Measurements from ENCODE around the gene TECPR2. TPM values are rescaled to one million over a fixed set of nuclear protein-coding genes. Genes with fewer than 3 reads are reported as not detected.
A peak's percentile ranks its signal among the peaks of the same experiment; 100 is the strongest.

TECPR2 gene
- total RNA-seq, 4 donors from 2014 or later: 14.1 to 43.1 (median 23.8) TPM

DNA sequence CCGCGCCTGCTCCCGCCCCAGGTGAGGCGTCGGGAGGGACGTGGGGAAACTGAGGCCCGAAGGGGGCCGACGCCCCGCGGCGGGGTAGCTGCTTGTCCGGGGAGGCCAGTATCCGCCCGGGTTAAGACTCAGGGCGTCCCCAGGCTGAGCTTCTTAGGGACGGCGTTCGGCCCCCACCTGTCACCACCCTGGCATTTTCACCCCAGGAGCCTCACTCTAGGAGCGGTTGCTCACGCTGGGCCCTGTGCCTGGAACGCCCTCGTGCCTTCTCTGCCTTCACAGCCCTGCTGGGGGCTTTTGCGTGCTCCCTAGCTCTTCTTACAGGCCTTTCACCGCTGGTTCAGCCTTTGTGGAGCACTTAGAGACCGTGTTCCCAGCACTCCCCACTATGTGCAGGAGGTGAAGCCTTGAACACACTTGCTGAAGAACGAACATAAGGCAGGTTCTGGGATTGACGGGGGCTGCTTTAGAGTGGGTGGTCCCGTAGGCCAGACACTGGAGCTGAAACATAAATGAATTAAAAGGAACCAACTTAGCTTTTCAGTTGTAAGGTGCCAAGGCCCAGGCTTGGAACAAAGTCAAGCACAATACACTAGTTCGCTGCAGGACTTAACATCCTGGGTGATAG lies 42.6 kb upstream of the TECPR2 start:
- no peaks in the 10 kb centered on the region for H3K9me3 ChIP-seq
- H3K4me1 ChIP-seq: no peaks in the 10 kb centered on the region
- TF ChIP-seq, protein P1, sequence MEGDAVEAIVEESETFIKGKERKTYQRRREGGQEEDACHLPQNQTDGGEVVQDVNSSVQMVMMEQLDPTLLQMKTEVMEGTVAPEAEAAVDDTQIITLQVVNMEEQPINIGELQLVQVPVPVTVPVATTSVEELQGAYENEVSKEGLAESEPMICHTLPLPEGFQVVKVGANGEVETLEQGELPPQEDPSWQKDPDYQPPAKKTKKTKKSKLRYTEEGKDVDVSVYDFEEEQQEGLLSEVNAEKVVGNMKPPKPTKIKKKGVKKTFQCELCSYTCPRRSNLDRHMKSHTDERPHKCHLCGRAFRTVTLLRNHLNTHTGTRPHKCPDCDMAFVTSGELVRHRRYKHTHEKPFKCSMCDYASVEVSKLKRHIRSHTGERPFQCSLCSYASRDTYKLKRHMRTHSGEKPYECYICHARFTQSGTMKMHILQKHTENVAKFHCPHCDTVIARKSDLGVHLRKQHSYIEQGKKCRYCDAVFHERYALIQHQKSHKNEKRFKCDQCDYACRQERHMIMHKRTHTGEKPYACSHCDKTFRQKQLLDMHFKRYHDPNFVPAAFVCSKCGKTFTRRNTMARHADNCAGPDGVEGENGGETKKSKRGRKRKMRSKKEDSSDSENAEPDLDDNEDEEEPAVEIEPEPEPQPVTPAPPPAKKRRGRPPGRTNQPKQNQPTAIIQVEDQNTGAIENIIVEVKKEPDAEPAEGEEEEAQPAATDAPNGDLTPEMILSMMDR (IDR thresholded peaks at IDR 0.05): no peak
- no peak for TF ChIP-seq POLR2A (IDR thresholded peaks at IDR 0.05)
- no peaks in the 10 kb centered on the region for H3K27me3 ChIP-seq
- peak overlapping the region; percentile 55 to 72 for H3K4me3 ChIP-seq
- intact Hi-C loops (cut with DNase I; ENCODE audit: low total_unique reads): no loop called here
- H3K27ac ChIP-seq: peak overlapping the region; percentile 96 to 98
- DNase-seq: peak; percentile 53 to 62
- no peaks in the 10 kb centered on the region for H3K36me3 ChIP-seq

DNA sequence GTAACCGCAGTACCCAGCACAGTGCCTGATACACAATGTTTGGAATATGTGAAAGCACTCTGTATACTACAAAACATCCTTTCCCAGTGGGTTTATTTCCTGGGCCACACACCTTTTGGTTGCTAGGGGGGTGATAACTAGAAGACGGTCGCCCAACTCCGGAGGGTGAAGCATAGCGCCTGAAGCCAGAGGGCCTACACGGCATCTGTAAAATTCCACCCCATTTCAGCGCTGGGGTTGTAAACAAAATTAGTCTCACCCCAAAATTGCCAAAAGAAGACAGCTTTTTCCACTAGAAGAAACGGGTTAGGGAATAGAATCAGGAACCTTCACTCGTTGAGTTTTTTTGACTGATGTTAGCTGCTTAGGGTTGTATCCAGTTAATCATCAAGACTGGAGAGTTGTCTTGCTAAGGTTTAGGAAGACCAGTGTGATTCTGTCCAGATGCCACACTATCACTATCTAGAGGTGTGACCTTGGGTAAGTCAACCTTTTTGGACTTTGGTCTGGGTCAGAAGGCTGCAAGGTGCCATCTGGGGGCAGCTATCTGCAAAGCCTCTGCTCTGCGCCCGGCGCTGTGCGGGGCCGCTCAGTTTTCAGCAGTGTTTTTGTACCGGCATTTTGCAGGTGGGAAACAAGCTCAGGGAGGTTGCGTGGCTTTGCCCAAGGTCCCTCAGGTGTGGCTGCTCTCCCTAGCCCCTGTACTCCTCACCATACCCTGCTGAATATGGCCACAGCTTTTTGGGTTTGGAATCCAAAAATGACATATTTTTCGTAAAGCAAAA lies 41.9 kb upstream of the TECPR2 start:
- Histone ChIP-seq H3K4me3 (peak overlapping the region in 1 of 2 donors; percentile 55), H3K27ac (peak overlapping the region; percentile 96 to 98), H3K4me1 (no peaks in the 10 kb centered on the region), H3K36me3 (no peaks in the 10 kb centered on the region), H3K9me3 (no peaks in the 10 kb centered on the region), H3K27me3 (no peaks in the 10 kb centered on the region)
- intact Hi-C loops (cut with DNase I; ENCODE audit: low total_unique reads): no loop called here
- TF ChIP-seq, protein P1 (IDR thresholded peaks at IDR 0.05): no peak
- TF ChIP-seq POLR2A (IDR thresholded peaks at IDR 0.05): no peak
- no peak for DNase-seq

DNA sequence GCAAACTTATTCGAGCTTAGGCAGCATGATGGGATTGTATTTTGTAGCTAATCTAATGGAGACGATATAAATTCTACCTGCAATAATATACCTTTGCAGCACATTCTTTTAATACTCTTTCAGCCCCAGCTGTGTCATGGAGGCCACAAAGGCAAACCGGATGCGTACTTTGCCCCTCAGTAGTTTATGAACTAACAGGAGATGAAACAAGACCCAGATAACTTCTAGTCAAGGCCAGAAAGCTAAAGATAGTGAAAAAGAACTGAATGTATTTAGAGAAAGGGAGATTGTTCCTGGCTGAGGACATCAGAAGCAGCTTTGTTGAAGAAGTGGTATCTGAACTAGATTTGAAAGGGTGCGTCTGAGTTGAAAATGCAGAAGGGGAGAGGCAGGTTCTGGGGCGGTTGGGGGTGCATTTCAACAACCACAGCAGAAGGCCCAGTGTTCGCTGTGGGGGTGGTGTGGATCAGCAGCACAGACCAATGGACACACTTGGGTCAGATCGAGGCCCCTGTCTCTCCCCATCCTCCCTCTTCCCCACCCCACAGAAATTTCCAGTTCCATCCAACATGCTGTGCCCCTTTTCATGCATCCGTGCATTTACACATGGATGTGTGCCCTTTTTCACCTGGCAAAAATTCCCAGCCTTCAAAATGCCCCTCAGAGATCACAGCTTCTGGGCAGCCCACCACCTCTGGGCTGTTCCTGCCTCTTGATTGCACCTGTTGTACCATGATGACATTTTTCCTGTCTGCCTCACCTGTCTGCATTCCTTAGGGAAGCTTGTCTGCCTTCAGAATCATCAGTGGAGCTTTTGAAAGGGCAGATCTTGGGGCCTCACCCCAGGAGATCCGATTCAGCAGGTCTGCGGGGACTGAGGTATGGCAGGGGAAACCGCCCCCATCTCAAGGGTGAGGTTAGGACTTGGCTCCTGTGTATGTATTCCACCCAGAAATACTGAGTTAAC lies 41.0 kb upstream of the TECPR2 start:
- no peak overlapping the region for H3K4me3 ChIP-seq
- no peaks in the 10 kb centered on the region for H3K4me1 ChIP-seq
- DNase-seq: no peak
- H3K27ac ChIP-seq: no peak overlapping the region
- TF ChIP-seq POLR2A (IDR thresholded peaks at IDR 0.05): no peak
- TF ChIP-seq, protein P1 (IDR thresholded peaks at IDR 0.05): no peak
- no peaks in the 10 kb centered on the region for H3K9me3 ChIP-seq
- no peaks in the 10 kb centered on the region for H3K27me3 ChIP-seq
- H3K36me3 ChIP-seq: no peaks in the 10 kb centered on the region
- intact Hi-C loops (cut with DNase I; ENCODE audit: low total_unique reads): no loop called here

DNA sequence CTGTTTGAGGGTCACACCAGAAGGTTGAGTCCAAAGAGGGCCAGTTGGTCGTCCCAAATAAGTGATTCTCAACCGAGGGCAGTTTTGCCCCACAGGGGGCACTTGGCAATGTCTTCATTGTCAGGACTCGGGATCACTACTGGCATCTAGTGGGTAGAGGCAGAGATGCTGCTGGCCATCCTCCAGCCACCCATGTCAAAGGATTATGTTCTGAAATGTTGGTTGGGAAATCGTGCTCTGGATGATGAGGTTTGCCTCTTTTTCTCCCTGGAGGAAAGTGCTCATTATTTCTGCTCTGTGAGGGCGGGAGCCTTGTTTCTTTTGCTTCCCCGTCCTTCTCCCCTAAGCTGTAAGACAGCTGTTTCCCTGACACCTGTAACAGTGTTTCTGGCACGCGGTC lies 39.6 kb upstream of the TECPR2 start:
- Histone ChIP-seq H3K4me3 (no peak overlapping the region), H3K36me3 (no peaks in the 10 kb centered on the region), H3K27ac (no peak overlapping the region), H3K27me3 (no peaks in the 10 kb centered on the region), H3K9me3 (no peaks in the 10 kb centered on the region), H3K4me1 (no peaks in the 10 kb centered on the region)
- intact Hi-C loops (cut with DNase I; ENCODE audit: low total_unique reads): no loop called here
- no peak for TF ChIP-seq POLR2A (IDR thresholded peaks at IDR 0.05)
- TF ChIP-seq, protein P1 (IDR thresholded peaks at IDR 0.05): peak in 2 of 4 experiments; percentile 26 to 41
- peak; percentile 48 to 58 for DNase-seq
